DMS53 treated with DMSO at 0.1 percent for 48 hours (cell line): ENCODE results near the gene POLR2I.

Experiments
- DNase-seq: peaks from one replicate; lab custom pipeline; 2025; ENCODE audit not compliant: unreplicated experiment; lab: John Stamatoyannopoulos, UW

Gene POLR2I

DNA sequence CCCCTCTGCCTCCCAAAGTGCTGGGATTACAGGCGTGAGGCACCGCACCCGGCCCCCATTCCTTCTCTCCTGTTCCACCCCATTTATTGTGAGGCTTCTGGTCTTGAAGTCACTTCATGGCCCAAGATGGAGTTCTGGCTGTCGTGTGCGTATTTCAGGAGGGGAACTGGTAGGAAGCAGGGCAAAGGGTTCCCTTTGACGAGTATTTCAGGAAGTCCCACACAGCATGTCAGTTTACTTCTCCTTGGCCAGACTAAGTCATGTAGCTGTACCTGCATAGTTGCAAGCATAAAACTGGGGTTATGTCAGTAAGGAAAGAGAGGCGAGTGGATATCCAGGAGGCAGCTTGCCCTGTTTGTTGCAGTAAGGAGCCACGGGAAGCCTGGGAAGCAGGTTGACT lies 49.8 kb downstream of the POLR2I start:
- no peak for DNase-seq
